ENCODE data around the gene LRRFIP1.
A peak's percentile ranks its signal among the peaks of the same experiment; 100 is the strongest.

Gene LRRFIP1

GRCh38 chr2:237642038-237642734 is 14.8 kb downstream of the LRRFIP1 start:
- no peak for DNase-seq

- DNase-seq, result no peak
Measured at GRCh38 chr2:237643066-237643465, 15.7 kb downstream of the LRRFIP1 start.

- DNase-seq, result no peak
Measured at GRCh38 chr2:237643582-237644380, 16.4 kb downstream of the LRRFIP1 start.

GRCh38 chr2:237644381-237644703 is 17.0 kb downstream of the LRRFIP1 start:
- DNase-seq, result no peak

GRCh38 chr2:237645261-237645660 is 17.9 kb downstream of the LRRFIP1 start:
- no peak for DNase-seq

DNA sequence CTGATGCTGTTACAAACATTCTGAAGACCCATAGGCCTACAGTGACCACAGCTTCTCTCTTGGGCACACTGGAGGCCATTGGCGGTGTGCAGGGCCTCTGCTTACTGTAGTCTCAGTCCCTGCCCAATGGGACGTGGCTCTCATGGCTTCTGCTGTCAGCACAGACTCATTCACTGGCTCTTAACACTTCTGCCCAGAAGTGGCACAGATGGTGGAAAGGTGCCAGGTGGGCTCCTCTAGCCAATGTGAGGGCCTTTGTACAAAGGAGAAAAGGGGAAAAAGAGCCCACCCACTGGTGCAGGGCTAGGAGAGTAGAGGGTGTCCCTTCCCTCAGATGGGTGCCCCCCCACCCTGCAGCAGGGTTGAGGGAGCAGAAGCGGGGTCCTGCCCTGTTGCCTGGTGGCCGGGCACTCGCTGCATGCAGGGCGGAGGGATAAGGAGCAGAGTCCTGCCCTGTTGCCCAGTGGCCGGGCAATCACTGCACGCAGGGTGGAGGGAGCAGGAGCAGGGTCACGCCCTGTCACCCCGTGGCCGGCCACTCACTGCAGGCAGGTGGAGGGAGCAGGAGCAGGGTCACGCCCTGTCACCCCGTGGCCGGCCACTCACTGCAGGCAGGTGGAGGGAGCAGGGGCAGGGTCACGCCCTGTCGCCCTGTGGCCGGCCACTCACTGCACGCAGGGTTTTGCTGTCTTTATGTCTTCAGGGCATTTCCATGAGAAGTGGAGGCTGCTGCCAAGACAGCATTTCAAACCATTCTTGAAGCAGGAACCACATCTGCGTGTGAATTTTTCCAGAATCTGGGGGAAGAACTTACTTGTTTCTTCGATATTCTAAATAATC is 20.0 kb downstream of the LRRFIP1 start:
- DNase-seq, result no peak

DNA sequence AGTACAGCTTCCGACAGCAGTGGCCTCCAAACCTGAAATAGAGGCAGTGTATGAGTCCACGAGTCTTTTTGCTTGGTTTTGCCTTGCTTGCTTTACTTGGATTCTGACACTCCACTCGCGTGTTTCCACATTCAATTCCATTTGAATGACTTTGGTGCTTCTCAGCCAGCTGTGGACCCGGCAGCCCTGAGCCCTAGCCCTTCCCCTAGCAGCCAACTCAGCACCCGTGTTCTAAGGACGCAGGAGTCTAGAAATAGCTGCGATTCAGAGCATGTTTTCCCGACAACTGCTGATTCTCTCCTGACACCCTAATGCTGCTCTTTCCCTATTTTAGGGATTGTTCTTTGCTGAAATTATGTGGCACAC is 20.6 kb downstream of the LRRFIP1 start:
- no peak for DNase-seq

GRCh38 chr2:237649541-237650454 is 22.4 kb downstream of the LRRFIP1 start:
- no peak for DNase-seq

DNA sequence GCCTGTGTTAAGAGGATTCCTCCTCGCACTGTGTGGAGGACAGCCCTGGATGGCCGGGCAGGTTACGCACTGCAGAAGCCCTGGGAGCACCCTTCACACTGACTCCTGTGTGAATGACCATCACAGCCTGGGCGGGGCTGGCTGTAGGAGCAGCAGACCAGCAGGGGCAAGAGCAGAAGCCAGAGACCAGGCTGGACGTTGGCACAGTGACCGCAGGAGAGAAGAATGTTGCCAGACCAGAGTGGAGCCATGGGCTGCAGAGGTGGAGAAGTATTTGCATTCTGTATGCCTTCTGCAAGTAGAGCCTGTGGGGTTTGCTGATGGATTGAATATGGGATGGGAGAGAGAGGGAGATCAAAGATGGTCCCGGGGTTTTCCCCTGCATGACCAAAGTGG is 23.1 kb downstream of the LRRFIP1 start:
- no peak for DNase-seq

DNA sequence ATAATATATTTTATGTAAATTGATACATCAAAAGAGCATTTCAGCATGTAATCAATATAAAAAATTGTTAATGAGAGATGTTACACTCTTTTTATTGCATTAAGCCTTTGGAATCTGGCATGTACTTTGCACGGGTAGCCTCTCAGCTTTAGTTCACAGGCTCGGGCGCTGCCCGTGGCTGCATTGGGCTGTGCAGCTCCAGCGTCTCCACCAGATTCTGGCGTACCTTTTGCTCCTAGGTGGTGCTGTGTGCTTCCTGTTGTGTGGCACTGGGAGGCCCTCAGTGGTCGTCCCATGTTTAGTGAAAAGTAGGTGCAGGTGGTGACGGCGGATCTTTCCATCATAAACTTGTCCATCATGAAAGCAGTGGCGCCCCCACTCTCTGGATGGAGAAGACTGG is 24.4 kb downstream of the LRRFIP1 start:
- no peak for DNase-seq

DNA sequence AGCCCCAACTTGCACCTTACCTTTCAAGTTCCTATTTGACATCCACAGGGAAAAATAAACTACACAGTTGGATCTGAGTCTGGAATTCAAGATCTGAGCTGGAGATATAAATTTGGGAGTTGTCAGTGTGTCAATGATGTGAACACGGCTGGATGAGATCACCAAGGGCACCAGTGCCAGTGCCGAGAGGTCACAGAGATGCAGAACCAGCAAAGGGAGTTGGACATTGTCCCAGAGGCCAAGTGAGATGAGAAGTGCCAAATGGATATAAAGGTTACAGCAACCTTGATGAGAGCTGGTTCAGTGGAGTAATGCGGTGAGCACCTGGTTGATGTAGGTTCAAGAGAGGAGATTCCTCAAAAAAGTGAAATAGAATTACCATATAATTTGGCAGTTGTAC is 24.8 kb downstream of the LRRFIP1 start:
- DNase-seq, result no peak

DNA sequence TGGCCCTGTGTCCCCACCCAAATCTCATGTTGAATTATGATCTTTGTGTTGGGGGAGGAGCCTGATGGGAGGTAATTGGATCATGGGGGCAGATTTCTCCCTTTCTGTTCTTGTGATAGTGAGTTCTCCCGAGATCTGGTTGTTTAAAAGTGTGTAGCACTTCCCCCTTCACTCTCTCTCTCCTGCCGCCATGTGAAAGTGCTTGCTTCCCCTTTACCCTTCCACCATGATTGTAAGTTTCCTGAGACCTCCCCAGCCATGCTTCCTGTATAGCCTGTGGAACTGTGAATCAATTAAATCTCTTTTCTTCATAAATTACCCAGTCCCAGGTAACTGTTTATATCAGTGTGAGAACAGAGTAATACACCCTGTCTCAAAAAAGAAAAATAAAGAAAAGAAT is 25.5 kb downstream of the LRRFIP1 start:
- DNase-seq, result no peak

- no peak for DNase-seq
Measured at GRCh38 chr2:237653776-237654558, 26.6 kb downstream of the LRRFIP1 start.

DNA sequence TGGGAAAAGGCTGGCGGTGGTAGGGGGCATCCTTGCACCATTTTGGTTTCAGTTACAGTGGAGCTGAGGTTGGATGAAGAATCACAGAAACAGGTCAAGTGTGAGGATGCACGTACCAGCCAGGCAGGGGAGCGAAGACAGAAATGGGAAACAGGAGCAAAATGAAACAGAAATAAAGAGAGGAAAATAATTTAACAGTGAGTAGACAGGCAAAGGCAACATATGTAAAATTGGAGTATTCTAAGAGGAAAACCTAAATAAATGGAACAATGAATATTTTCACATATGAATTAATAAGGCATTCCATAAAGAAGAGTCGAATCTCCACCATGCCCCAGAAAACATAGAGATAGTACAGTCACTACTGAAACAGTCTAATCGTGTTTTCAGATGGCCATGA is 29.7 kb downstream of the LRRFIP1 start:
- no peak for DNase-seq

GRCh38 chr2:237660381-237660900 is 33.1 kb downstream of the LRRFIP1 start:
- no peak for DNase-seq

DNA sequence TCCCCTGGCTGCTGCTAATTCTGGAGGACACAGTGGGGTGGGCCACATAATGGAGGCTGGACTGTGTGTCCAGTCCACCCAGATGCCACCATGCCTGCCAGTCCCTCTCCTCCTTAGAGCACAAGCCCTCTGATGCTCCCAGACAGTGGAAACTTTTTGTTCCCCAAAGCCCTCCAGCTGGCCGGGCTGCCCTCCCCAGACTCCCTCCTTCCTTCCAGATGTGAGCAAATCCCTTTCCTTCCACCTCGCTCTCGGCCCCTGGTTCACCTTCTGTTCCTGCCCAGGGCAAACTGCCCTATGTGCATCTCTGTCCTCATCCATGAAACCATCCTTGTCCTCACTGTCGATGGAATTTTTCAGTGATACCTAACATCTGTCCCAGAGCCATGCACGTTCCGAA is 33.9 kb downstream of the LRRFIP1 start:
- no peak for DNase-seq

GRCh38 chr2:237661799-237662328 is 34.5 kb downstream of the LRRFIP1 start:
- DNase-seq, result no peak

GRCh38 chr2:237662671-237663093 is 35.3 kb downstream of the LRRFIP1 start:
- DNase-seq, result peak; percentile 21

GRCh38 chr2:237663517-237664110 is 36.2 kb downstream of the LRRFIP1 start:
- DNase-seq, result no peak

- DNase-seq, result no peak
Measured at GRCh38 chr2:237664151-237664550, 36.8 kb downstream of the LRRFIP1 start.

DNA sequence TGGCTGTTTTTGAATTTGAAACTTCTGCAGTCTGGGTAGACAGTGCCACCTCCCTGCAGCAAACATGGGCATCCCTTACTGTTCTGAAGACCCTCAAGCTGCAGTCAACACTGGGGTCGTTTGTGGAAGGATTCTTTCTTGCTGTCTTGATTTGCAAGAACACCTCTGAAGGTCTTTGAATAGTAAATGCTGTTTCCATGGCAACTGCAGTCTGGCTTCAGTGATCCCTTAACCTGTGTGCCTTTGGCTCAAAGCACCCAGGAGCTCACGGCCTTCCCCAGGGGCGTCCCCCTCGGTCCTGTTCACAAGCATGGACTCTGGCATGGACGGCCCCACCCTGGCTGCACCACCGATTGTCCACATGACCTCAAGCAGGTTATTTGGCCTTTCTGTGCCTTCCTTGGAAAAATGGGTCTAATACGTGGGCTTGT is 38.3 kb downstream of the LRRFIP1 start:
- no peak for DNase-seq
